ENCODE data around the gene PAWR. TPM values are rescaled to one million over a fixed set of nuclear protein-coding genes. Genes with fewer than 3 reads are reported as not detected.

Gene PAWR
- total and polyA plus RNA-seq, 9 of the 15 experiments (the other 6 are each of a cell fraction or from before 2014, with no cell fraction given), result 0.82 TPM; not detected in 8

GRCh38 chr12:79650440-79650839 lies 40.3 kb downstream of the PAWR start:
- Histone ChIP-seq H2AFZ (ENCODE audit: low read depth, low read length) (no peak overlapping the region), H3K27me3 (ENCODE audit: control insufficient read depth in 2 of 2, insufficient read depth in 2 of 2, low read length in 2 of 2) (no peaks in the 10 kb centered on the region), H3K4me2 (ENCODE audit: insufficient read depth, low read length) (no peak overlapping the region), H3K79me2 (ENCODE audit: control insufficient read depth, insufficient read depth, low read length) (no peaks in the 10 kb centered on the region), H3K36me3 (ENCODE audit: control insufficient read depth, insufficient read depth, low read length) (no peaks in the 10 kb centered on the region), H3K4me3 (no peak overlapping the region), H3K27ac (ENCODE audit: extremely low read depth, low read depth, low read length) (no peak overlapping the region), H3K9ac (ENCODE audit: insufficient read depth in 1 of 2, low read depth in 2 of 2, low read length in 2 of 2) (no peak overlapping the region), H3K9me3 (replicated peaks; ENCODE audit: control insufficient read depth, insufficient read depth, low read depth, low read length) (no peaks in the 10 kb centered on the region), H3K4me1 (replicated peaks in 1 of 2; ENCODE audit: control insufficient read depth in 2 of 2, insufficient read depth in 2 of 2, low read length in 2 of 2) (no peaks in the 10 kb centered on the region), H4K20me1 (replicated peaks; ENCODE audit: control insufficient read depth, insufficient read depth, low read length) (no peaks in the 10 kb centered on the region), H3K9me1 (ENCODE audit: control insufficient read depth, insufficient read depth, low read length) (no peaks in the 10 kb centered on the region)
- WGBS (ENCODE audit: insufficient coverage, low coverage, missing lambda C conversion rate), result 4% methylated on average over 2 of the region's 2 CpGs
- in situ Hi-C loops (cut with MboI), result no loop called here
- BruUV-seq (replicated peaks), result no TSS peak
- ChIA-PET POLR2A (no interaction called here), CTCF (ENCODE audit: low intra/inter-chr PET ratio) (no interaction called here)
- no peak for DNase-seq (ENCODE audit: extremely low read depth in 1 of 4, low spot score in 3 of 4)
- ATAC-seq, result no peak
- intact Hi-C loops (cut with micrococcal nuclease), result no loop called here
- FAIRE-seq, result no peak
- no peak for TF ChIP-seq ILK (tag; IDR thresholded peaks at IDR 0.05; ENCODE audit: borderline replicate concordance, low read depth)
- no peak for TF ChIP-seq TBL1XR1 (IDR thresholded peaks at IDR 0.05; ENCODE audit: low read length in 2 of 2)
- no peak for TF ChIP-seq MTA1 (IDR thresholded peaks at IDR 0.05; ENCODE audit: borderline replicate concordance)
- no peak for TF ChIP-seq POLR3A (IDR thresholded peaks at IDR 0.05; ENCODE audit: borderline replicate concordance, extremely low read depth, insufficient read depth, insufficient read length)
- no peak for TF ChIP-seq THAP12 (CRISPR knock-in tag; IDR thresholded peaks at IDR 0.05)
- TF ChIP-seq CBX5 (IDR thresholded peaks at IDR 0.05; ENCODE audit: borderline replicate concordance, low read depth), result no peak
- no peak for TF ChIP-seq ZBTB17 (CRISPR knock-in tag; IDR thresholded peaks at IDR 0.05)
- no peak for TF ChIP-seq HINFP (tag; conservative IDR thresholded peaks at IDR 0.05; ENCODE audit: low read depth)

All from K562 (cell line).